HG03432 (cell line): ENCODE results near the gene VPS50.
A peak's percentile ranks its signal among the peaks of the same experiment; 100 is the strongest.

Experiments used
- ATAC-seq: cut with Tn5 transposase; IDR thresholded peaks from one replicate; pipeline ENCODE4 v1.9.1; 2021; ENCODE audit warnings: mild to moderate bottlenecking, moderate library complexity; ENCODE audit not compliant: unreplicated experiment

Gene VPS50

GRCh38 chr7:93238131-93238530, 6.0 kb downstream of the VPS50 start:
- no peak for ATAC-seq

- ATAC-seq = peak; percentile 39
Measured at GRCh38 chr7:93238748-93239147, 6.6 kb downstream of the VPS50 start.

GRCh38 chr7:93239824-93240223, 7.7 kb downstream of the VPS50 start:
- ATAC-seq = no peak

GRCh38 chr7:93242106-93242505, 9.9 kb downstream of the VPS50 start:
- no peak for ATAC-seq

GRCh38 chr7:93245525-93246432, 13.6 kb downstream of the VPS50 start:
- ATAC-seq = no peak

GRCh38 chr7:93249491-93250148, 17.5 kb downstream of the VPS50 start:
- no peak for ATAC-seq

GRCh38 chr7:93258661-93259060, 26.5 kb downstream of the VPS50 start:
- no peak for ATAC-seq

- no peak for ATAC-seq
Measured at GRCh38 chr7:93262535-93262934, 30.4 kb downstream of the VPS50 start.

GRCh38 chr7:93265220-93265619, 33.1 kb downstream of the VPS50 start:
- ATAC-seq = no peak

GRCh38 chr7:93279541-93279940, 47.4 kb downstream of the VPS50 start:
- ATAC-seq = no peak

- no peak for ATAC-seq
Measured at GRCh38 chr7:93284908-93285307, 52.7 kb downstream of the VPS50 start.

- ATAC-seq = no peak
Measured at GRCh38 chr7:93293229-93293628, 61.1 kb downstream of the VPS50 start.

- ATAC-seq = no peak
Measured at GRCh38 chr7:93298206-93298605, 66.0 kb downstream of the VPS50 start.

GRCh38 chr7:93298671-93299070, 66.5 kb downstream of the VPS50 start:
- ATAC-seq = no peak

GRCh38 chr7:93301736-93302135, 69.6 kb downstream of the VPS50 start:
- ATAC-seq = no peak

GRCh38 chr7:93307131-93307660, 75.0 kb downstream of the VPS50 start:
- ATAC-seq = no peak

- ATAC-seq = no peak
Measured at GRCh38 chr7:93307943-93308342, 75.8 kb downstream of the VPS50 start.

- no peak for ATAC-seq
Measured at GRCh38 chr7:93310346-93310745, 78.2 kb downstream of the VPS50 start.

- no peak for ATAC-seq
Measured at GRCh38 chr7:93314449-93314848, 82.3 kb downstream of the VPS50 start.

GRCh38 chr7:93315896-93316295, 83.7 kb downstream of the VPS50 start:
- no peak for ATAC-seq

- ATAC-seq = no peak
Measured at GRCh38 chr7:93316730-93317129, 84.6 kb downstream of the VPS50 start.

GRCh38 chr7:93320887-93321286, 88.7 kb downstream of the VPS50 start:
- no peak for ATAC-seq
